HEK293 (cell line): ENCODE measurements around the gene SPEG.

Experiments used
- CTCF ChIP-seq: fragments of 450-650 bp; formaldehyde crosslinking; IDR thresholded peaks from 2 replicates; pipeline ENCODE4 v1.5.1; 2016; ENCODE audit warnings: missing biosample characterization, missing genetic modification characterization
- ELK4 ChIP-seq: IDR thresholded peaks from 2 replicates; pipeline ENCODE4 v1.6.1; 2011; ENCODE audit warnings: mild to moderate bottlenecking, low read depth, low read length, borderline replicate concordance
- KLF7 ChIP-seq: fragments of 450-650 bp; formaldehyde crosslinking; IDR thresholded peaks from 2 replicates; pipeline ENCODE4 v1.5.1; 2016; ENCODE audit warnings: missing biosample characterization, missing genetic modification characterization, borderline replicate concordance
- YY1 ChIP-seq: fragments of 450-650 bp; formaldehyde crosslinking; IDR thresholded peaks from 2 replicates; pipeline ENCODE4 v1.5.1; 2018; ENCODE audit warnings: missing biosample characterization, missing genetic modification characterization
- ZBTB44 ChIP-seq: fragments of 450-650 bp; IDR thresholded peaks from 2 replicates; pipeline ENCODE4 v1.5.1; 2018; ENCODE audit warnings: missing biosample characterization, mild to moderate bottlenecking, missing genetic modification characterization
- ZNF785 ChIP-seq: fragments of 450-650 bp; formaldehyde crosslinking; IDR thresholded peaks from 2 replicates; pipeline ENCODE4 v1.5.1; 2016; ENCODE audit warnings: missing biosample characterization, missing genetic modification characterization

GRCh38 chr2:219446689-219447088, 12.0 kb downstream of the SPEG start:
- no peak for TF ChIP-seq ZBTB44 (tag by site-specific recombination)
- no peak for TF ChIP-seq ZNF785
- no peak for TF ChIP-seq KLF7 (tag by site-specific recombination)
- TF ChIP-seq YY1 (tag by site-specific recombination), result no peak
- no peak for TF ChIP-seq ELK4
- TF ChIP-seq CTCF (tag by site-specific recombination), result no peak
